ENCODE data around the gene KLHL26.
A peak's percentile ranks its signal among the peaks of the same experiment; 100 is the strongest.
"Not testable (repeated sequence)": the region's sequence is repeated elsewhere in the genome, so short reads cannot be mapped to it uniquely, and the experiment has no call there.

Gene KLHL26, protein sequence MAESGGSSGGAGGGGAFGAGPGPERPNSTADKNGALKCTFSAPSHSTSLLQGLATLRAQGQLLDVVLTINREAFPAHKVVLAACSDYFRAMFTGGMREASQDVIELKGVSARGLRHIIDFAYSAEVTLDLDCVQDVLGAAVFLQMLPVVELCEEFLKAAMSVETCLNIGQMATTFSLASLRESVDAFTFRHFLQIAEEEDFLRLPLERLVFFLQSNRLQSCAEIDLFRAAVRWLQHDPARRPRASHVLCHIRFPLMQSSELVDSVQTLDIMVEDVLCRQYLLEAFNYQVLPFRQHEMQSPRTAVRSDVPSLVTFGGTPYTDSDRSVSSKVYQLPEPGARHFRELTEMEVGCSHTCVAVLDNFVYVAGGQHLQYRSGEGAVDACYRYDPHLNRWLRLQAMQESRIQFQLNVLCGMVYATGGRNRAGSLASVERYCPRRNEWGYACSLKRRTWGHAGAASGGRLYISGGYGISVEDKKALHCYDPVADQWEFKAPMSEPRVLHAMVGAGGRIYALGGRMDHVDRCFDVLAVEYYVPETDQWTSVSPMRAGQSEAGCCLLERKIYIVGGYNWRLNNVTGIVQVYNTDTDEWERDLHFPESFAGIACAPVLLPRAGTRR

DNA sequence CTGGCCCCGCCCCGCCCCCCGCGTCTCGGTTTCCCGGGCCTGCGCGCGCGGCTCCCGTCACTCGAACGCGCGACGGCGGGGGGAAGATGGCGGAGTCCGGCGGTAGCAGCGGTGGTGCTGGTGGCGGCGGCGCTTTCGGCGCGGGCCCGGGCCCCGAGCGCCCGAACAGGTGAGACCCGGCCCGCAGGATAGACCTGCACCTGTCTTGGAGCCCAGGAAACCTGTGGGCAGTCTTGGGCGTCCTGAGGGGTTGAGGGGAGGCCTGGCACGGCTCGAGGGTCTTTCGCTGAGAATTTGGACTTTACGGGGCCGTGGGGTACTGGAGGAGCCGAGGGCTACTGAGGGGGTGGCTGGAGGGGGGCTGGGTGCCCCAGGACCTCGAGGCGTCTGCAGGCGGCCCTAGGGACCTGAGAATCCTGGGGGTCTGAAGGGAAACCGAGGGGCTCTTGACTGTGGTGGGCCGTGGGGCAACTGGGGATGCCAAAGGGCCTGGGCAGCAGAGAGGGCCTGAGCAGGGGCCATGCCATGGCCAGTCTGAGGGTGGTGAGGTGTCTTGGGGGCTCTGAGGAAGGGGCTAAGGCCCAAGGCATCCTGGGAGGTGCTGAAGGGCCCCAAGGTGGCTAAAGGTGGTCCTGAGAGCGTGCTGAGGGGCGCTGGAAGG is at the start of gene KLHL26:
Gene KLHL26 (plus strand): TSS at position 60 of the 661 bp plus-strand sequence. CDS start 27 bp downstream, at position 87.
- no peak for DNase-seq

DNA sequence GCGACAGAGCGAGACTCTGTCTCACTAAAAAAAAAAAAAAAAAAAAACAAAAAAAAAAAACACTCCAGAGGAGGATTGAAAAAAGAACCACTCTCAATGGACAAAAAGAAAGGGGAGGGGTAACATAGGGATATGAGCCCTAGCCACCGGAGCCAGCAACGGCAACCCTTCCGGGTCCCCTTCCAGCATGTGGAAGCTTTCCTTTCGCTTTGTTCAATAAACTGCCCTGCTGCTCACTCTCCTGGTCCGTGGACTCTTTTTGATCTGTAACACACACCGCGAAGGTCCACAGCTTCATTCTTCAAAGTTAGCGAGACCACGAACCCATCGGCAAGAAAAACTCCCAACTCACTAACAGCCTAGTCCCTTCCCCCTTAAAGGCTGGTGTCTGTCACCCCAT is 49.3 kb upstream of the KLHL26 start:
- DNase-seq: no peak

DNA sequence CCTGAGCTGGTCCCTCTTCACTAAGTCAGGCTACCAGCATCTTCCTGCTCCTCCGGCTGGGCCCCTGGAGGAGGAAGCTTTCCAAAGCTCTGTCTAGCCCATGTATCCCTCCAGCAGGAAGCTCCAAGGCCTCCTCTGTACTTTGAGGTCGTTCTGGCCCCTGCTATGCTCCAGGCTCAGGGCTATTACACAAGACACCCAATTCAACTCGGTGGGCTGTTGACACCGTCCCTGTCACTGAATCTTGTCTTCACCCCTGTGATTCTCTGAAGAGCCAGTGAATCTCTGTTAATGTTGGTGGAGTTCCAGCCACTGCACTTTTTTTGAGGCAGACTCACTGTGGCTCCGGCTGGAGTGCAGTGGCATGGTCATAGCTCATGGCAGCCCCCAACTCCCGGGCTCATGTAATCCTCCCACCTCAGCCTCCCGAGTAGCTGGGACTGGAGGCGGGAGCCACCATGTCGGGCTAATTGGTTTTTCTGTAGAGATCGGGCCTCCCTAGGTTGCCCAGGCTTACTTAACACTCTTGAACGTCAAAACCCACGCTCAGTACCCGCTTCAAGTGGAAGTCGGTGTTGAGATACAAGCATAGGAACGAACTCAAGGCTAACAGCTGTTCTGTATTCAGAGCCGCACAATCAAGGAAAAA is 48.7 kb upstream of the KLHL26 start:
- DNase-seq: no peak

DNA sequence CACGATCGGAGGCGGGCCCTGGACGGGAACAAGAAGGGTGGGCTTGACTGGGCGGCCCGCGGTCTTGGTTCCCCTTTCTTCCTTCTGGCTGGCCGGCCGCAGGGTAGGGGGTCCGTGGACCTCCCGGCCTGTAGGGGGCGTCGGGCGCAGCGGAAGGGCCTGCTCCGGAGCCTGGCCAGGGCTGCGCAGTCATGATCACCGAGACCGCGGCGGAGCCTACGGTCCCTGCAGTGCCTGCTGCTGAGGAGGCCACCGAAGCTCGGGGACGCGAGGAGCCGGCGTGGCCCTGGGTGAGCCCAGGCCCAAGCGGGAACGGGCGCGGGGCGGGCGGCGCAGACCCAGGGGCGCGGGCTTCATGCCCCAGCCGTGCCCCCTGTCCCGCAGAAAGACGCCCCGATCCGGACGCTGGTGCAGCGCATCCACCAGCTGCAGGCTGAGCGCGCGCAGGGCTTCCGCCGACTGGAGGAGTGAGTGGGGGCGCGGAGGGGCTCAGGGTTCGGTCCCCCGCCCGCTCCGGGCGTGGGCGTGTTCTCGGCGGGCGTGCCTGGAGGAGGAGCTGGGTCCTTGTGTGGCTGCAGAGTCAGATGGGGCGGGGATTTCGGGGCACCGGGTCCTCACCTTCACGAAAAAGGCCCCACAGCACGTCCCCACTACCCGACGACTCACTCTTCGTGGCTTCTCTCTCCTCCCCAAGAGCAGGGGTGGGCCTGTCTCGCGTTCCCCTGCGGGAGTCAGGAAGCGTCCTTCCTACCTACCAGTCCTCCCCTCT is 48.0 kb upstream of the KLHL26 start, which contains the start of gene REX1BD:
Gene REX1BD (plus strand): TSS at position 188 of the 769 bp plus-strand sequence. CDS start 4 bp downstream, at position 192.
- DNase-seq: peak; percentile 90

DNA sequence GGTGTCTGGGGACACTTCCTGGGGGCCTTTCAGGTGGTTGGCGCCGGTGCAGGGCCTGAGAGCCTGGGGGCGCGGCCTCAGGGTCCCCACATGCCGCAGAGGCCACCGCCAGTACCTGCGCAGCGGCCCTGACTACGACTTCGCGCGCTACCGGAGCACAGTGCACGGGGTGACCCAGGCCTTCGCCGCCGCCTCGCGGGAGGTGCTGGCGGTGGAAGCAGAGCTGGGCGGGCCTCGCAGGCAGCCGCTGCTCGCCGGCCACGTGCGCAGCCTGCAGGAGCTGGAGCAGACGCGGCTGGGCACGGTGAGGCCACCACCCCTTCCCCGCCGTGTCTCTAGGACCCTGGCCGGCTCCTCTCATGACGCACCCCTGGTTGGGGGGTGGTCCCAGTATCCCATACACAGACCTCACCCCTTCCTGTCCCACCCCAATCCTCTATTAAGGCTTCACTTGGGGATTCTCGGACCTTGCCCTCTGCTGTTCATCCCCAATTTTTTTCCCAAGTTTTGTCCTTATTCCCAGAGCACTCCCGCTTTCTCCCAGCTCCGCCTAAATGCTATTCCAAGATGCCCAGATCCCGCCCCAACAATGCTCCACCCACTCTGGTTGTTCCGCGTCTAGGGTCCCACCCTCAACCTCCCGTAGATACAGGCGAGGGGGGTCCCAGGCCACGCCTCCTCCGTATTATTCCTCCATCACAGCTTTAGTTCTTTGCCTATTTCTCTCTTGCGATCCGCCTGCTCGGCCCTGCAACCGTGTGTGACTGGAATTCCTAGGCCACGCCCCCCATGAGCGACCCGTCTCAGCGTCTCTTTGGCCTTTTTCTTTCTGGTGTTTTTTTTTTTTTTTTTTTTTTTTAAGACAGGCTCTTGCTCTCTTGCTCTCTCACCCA is 47.2 kb upstream of the KLHL26 start:
- DNase-seq: peak; percentile 76

DNA sequence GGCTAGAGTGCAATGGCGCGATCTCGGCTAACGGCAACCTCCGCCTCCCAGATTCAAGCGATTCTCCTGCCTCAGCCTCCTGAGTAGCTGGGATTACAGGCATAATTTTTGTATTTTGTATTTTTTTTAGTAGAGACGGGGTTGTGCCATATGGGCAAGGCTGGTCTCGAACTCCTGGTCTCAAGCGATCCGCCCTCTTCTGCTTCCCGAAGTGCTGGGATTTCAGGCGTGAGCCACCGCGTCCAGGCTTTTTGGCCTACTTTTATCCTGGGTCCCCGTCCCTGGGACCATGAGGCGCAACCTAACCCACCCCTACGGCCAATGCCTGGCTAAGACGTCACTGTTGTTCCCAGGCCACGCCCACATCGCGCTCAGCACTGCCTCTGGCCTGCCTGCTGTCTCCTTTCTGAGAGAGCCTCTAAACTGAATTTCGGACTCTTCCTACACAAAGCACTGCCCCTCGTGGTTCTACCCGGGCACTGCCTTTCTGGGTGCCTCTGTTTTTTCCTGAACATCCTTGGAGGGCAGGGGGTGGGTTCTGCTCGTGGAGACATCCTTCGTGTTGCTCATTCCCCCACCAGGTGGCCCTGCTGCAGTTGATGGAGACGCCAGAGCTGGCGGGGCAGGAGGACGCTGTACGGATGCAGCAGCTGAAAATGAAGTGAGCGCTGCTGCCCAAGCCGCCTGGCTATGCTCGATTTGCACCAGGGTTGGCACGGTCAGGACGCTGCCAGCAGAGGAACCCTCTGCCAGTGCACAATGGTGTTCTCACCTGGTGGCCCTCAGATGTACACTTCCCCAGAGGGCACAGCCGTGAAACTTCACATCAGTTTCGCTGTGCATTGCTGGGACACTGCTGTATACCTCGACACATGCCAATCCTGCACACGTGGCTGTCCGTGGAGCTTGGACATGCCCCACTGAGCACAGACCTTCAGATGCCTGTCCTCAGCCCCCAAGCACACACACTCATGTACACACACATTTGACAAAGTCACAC is 46.3 kb upstream of the KLHL26 start:
- no peak for DNase-seq

DNA sequence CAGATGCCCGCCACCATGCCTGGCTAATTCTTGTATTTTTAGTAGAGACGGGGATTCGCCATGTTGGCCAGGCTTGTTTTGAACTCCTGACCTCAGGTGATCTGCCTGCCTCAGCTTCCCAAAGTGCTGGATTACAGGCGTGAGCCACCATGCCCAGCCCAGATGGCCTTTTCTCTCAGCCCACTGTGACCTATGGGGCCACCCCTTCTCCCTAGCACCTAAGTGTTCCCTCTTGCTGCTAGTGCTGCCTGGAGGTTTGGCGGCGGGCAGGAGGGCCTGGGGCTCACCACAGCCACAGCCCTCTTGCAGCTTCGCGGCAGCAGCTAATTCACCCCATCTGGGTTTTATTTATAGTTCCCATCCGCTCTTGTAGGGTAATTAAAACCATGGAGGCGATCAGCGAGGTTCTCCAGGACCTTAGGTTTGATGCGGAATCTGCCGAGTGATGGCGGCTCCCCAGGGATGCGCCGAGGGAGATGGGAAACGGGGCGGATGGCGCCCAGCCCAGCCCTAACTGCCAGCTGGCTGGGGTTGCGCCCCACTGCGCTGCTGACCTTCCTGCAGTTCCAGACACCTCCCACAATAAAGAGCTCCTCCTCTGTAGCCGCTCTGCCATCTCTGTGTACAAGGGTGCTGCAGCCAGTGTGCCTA is 45.0 kb upstream of the KLHL26 start:
- no peak for DNase-seq

DNA sequence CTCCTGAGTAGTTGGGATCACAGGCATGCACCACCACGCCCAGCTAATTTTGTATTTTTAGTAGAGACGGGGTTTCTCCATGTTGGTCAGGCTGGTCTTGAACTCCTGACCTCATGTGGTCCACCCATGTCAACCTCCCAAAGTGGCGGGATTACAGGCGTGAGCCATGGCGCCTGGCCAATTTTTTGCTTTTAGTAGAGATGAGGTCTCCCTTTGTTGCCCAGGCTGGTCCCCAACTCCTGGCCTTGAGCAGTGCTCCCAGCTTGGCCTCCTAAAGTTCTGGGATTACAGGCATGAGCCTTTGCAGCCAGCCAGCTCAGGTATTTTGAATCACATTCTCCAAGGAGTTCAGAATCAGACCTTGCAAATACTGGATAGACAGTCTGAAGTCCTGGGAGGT is 44.1 kb upstream of the KLHL26 start:
- not testable (repeated sequence) for DNase-seq

DNA sequence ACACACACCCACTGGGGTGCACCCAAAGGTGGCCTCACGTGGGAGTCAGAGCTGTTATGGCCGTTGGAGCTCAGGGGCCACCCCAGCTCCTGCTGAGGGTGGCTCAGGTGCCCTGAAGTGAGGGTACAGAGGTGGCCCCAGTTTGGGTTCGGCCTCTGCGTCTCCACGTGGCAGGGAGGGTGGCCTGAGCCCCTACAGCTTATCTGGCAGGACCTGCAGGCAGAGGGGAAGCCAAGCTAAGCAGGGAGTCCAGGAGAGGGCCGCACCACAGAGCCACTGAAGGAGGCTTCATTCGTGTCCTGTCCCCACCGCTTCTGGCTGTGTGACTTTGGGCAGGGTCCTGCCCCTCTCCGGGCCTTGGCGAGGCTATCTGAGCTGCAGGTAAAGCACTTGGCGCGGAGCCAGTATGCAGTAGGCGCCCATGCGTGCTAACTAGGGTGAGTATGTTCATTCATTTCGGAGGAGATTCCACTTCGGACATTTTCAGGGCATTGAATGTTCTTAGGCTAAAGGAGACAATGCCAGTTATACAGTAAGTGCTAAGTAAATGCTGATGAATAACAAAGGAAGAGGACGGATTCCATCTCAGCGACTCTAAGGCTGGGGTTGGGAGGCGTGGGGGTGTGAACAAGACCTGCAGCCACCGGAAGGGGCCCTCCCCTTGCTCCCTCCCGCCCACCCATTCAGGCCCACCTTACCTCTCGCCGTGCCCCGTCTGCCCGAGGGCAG is 43.3 kb upstream of the KLHL26 start:
- DNase-seq: no peak

DNA sequence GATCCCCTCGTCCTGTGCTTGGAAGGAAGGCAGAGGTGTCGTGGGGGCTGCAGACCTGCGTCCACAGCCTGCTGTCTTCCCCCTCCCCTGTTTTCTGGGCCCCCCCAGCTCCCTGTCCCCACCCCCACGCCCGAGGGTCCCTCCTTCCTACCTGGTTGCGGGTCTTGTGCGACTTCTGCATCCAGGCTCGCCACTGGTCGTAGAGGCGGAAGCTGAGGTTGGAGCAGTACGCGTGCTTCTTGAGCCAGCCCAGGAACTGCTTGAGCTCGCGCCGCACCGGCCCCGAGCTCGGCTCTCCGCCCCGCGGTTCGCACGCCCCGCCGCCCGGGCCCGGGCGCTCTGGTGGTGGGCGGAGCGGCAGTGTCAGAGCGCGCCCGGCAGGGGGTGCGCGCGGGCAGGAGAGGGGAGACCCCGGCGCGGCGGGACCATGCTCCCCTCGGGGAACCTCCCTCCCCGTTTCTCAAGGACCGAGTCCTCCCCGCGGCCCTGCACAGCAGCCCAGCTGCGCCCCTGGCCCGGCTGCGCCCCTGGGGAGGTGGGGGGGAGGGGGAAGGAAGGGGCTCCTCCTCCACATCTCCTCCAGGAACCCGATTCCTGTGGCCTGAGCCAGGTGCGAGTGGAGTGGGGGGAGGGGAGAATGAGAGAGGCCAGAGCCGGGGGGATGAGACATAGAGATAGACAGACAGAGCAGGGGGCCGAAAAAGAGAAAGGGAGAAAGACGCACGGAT is 42.6 kb upstream of the KLHL26 start:
- DNase-seq: peak; percentile 79

DNA sequence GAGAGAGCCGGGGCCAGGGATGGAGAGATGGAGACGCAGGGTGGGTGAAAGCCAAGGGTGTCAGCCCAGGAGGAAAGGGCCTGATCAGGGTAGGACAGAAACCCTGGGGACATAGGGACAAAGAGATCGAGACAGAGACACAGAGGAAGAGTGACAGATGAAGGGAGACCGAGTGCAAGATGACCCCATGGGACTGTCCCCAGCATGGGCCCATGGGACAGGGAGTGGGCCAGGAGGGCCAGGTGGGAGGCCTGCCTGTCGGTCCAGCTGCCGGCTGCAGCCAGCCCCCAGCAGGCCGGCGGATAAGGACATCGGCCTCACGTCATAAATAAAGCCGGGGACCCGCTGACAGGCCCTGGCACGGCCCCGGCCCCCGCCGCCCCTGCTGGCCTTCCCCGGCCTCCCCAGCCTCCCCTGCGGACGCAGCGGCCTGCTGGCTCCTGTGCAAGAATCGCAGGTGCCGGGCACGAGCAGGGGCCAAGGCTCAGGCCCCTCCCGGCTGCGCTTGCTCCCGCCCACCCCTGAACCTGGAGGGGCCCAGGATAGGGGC is 41.9 kb upstream of the KLHL26 start:
- DNase-seq: no peak

DNA sequence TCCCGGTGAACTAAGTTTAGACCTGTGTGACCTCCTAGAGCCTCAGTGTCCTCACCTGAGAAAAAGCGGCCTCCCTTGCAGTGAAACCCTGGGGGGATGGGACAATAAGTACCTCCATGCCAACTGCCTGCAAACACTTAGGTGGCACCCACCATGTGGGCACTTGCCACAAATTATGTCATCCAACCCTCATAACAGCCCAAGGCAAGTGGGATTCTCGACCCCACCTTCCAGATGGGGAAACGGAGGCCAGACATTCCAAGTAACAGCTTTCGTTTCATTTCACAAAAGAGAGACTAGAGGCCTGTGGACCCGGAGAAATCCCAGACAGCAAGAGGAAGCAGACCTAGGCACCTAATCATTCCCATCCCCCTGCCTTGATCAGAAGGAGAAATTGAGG is 41.4 kb upstream of the KLHL26 start:
- DNase-seq: no peak

DNA sequence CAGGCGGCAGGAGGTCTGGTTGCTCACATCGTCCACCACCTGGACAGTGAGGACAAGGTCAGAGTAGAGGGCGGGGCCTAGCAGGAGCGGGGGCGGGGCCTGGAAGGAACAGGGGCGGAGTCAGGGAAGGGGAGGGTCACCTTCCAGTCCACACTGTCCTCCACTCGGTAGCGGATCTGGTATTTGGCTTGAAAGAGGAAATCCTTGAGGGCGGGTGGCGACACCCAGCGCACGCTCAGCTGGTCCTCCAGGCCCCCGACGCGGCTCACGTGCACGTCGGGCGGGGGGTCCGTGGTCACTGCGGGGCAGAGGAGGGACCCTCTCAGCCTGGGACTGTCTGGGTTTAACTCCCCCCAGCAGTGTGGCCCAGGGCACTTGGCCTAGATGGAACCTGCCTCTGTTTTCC is 40.1 kb upstream of the KLHL26 start:
- no peak for DNase-seq

DNA sequence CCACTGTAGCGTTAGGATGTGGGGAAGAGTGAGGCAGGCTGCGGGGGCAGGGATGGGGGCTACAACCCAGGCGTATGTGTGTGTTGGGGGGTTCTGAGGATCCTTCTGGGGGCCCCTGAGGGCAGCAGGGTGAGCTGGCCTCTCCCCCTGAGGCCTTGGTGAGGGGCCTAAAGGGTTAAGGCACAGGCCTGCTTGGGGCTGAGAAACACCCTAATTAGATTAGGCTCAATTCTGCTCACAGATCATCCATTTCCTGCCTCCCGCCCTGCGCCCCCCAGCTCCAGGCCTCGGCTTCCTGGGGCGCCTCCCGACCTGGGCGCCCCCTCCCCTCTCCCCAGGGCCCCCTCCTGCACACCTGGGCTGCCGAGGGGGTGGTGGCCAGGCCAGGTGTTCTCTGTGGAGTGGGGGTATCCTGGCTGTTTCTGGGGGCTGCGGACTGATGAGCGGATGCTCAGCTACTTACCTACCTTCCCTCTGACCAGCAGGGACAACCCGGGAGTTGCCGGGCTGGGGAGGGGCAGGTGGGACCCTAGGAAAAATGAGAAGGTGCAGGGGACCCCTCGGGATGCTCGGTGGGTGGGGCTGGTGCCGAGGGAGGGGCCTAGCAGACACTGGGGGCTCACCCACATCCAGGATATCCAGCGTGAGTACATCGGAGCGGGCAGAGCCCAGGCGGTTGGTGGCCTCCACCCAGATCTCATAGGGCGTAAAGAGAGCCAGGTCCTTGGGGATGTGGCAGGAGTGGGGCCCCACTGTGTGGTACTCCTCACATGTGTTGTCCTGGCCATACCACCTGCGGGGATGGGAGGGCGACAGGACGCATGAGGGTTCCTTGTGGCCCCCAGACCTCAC is 38.8 kb upstream of the KLHL26 start:
- DNase-seq: no peak

DNA sequence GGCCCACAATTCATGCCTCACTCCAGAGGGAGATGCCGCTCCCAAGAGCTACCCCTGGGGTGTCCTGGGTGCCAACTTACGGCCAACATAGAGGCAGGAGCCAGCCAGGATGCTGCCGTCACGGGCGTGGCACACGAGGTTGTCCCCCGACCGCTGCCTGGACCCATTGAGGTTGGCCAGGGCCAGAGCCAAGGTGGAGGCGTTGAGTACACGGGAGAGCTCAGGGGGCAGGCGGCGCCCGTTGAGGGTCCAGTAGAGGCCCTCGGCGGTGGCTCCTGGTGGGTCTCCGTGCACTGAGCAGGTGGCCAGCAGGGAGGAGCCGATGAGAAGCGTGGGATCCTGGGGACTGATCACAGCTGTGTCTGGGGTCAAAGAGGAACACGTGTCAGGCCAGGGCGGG is 37.3 kb upstream of the KLHL26 start:
- no peak for DNase-seq

DNA sequence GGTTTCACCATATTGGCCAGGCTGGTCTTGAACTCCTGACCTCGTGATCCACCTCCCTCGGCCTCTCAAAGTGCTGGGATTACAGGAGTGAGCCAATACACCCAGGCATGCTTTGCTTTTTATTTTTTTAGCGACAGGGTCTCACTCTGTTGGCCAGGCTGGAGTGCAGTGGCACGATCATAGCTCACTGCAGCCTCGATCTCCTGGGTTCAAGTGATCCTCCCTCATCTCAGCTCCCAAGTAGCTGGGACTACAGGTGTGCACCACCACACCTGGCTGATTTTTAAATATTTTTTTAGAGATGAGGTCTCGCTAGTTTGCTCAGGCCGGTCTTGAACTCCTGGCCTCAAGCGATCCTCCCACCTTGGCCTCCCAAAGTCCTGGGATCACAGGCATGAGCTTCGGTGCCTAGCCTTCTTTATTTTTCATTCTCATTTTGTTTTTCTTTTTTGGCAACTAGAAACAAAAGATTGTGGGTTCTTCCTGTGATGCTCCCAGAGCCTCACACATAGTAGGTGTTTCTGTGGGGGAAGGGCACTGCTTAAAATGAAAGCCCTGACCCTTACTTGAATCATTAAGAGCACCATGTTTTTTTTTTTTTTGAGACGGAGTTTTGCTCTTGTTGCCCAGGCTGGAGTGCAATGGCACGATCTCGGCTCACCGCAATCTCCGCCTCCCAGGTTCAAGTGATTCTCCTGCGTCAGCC is 36.0 kb upstream of the KLHL26 start:
- not testable (repeated sequence) for DNase-seq

All from CD4-positive, alpha-beta T cell treated with Interleukin-10 for 1 hour (primary cell).